Gastroesophageal sphincter (tissue), 3 donors: ENCODE measurements around the gene OPRD1.

ENCODE experiments used
- POLR2A ChIP-seq, 2 donors: fragments of 450-650 bp; IDR thresholded peaks; one replicate each; pipeline ENCODE4 v1.6.1; 2017; ENCODE audit warnings: antibody characterized with exemption in 2 of 2, mild to moderate bottlenecking in 2 of 2, moderate library complexity in 1 of 2
- POLR2AphosphoS5 ChIP-seq: sonication (generic); formaldehyde crosslinking; IDR thresholded peaks from one replicate; pipeline ENCODE4 v1.6.1; 2017; ENCODE audit warnings: antibody characterized with exemption
- TF ChIP-seq, protein P1 (sequence below), 4 experiments: fragments of 200-600 bp in 2 of 4; fragments of 450-650 bp in 2 of 4; sonication (generic) in 1 of 4; IDR thresholded peaks; one replicate each; pipeline ENCODE4 v1.5.1; 2017 to 2019; ENCODE audit warnings: antibody characterized with exemption in 4 of 4, mild to moderate bottlenecking in 2 of 4, moderate library complexity in 2 of 4

DNA sequence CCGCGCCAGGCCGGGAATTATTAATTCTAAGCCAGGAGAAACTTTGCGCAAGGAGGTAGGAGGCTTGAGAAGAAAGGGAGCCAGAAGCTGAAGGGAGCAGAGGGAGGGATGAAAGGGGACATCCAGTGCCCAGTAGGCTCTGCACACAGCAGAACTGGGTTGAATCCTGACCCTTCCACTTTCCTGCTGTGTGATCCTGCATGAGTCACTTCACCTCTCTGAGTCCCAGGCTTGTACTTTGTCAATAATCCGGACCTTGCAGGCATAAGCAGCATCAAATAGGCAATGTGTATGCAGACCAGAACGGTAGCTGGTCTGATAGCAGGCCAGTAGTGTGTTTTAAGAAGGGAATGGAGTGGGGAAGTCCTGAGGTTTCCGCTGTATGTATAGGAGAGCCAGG lies 76.9 kb downstream of the OPRD1 start:
- TF ChIP-seq, protein P1, sequence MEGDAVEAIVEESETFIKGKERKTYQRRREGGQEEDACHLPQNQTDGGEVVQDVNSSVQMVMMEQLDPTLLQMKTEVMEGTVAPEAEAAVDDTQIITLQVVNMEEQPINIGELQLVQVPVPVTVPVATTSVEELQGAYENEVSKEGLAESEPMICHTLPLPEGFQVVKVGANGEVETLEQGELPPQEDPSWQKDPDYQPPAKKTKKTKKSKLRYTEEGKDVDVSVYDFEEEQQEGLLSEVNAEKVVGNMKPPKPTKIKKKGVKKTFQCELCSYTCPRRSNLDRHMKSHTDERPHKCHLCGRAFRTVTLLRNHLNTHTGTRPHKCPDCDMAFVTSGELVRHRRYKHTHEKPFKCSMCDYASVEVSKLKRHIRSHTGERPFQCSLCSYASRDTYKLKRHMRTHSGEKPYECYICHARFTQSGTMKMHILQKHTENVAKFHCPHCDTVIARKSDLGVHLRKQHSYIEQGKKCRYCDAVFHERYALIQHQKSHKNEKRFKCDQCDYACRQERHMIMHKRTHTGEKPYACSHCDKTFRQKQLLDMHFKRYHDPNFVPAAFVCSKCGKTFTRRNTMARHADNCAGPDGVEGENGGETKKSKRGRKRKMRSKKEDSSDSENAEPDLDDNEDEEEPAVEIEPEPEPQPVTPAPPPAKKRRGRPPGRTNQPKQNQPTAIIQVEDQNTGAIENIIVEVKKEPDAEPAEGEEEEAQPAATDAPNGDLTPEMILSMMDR (IDR thresholded peaks at IDR 0.05) = no peak
- no peak for TF ChIP-seq POLR2A (IDR thresholded peaks at IDR 0.05)
- no peak for TF ChIP-seq POLR2AphosphoS5
